C4-2B (cell line): ENCODE results near the gene ECE1.

Experiments used
- H3K27ac ChIP-seq: fragments of 450-650 bp; 2 replicates; pipeline ENCODE4 v1.5.1; 2017
- ZFX ChIP-seq: fragments of 450-650 bp; IDR thresholded peaks from 2 replicates; pipeline ENCODE4 v1.6.1; 2017
- TF ChIP-seq, protein P1 (sequence below): fragments of 450-650 bp; conservative IDR thresholded peaks from 2 replicates; pipeline ENCODE4 v1.5.1; 2017; ENCODE audit warnings: mild to moderate bottlenecking

Gene ECE1

GRCh38 chr1:21323091-21323490 lies 32.8 kb upstream of the ECE1 start:
- H3K27ac ChIP-seq = no peak overlapping the region
- TF ChIP-seq, protein P1, sequence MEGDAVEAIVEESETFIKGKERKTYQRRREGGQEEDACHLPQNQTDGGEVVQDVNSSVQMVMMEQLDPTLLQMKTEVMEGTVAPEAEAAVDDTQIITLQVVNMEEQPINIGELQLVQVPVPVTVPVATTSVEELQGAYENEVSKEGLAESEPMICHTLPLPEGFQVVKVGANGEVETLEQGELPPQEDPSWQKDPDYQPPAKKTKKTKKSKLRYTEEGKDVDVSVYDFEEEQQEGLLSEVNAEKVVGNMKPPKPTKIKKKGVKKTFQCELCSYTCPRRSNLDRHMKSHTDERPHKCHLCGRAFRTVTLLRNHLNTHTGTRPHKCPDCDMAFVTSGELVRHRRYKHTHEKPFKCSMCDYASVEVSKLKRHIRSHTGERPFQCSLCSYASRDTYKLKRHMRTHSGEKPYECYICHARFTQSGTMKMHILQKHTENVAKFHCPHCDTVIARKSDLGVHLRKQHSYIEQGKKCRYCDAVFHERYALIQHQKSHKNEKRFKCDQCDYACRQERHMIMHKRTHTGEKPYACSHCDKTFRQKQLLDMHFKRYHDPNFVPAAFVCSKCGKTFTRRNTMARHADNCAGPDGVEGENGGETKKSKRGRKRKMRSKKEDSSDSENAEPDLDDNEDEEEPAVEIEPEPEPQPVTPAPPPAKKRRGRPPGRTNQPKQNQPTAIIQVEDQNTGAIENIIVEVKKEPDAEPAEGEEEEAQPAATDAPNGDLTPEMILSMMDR = no peak
- TF ChIP-seq ZFX = no peak

DNA sequence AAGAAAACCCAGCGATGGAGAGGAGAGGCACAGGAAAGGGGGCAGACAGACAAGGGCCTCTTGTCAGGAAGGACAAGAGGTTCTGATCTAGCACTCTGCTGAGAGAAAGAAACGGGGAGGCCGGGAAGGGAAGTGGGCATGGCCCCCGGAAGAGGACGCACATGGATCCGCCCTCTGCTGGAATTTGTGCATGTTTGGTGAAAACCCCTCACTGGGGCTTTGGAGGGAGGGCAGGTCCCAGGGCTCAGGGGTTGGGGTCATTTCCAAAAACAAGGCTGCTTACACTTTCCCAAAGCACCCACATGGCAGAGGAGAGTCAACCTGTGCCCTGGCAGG lies 32.4 kb upstream of the ECE1 start:
- no peak overlapping the region for H3K27ac ChIP-seq

GRCh38 chr1:21321963-21322680 lies 31.9 kb upstream of the ECE1 start:
- H3K27ac ChIP-seq = no peak overlapping the region
- TF ChIP-seq, protein P1 = no peak
- no peak for TF ChIP-seq ZFX

More for the DNA sequence above, 32.4 kb upstream of the ECE1 start:
- TF ChIP-seq, protein P1 = no peak
- no peak for TF ChIP-seq ZFX

DNA sequence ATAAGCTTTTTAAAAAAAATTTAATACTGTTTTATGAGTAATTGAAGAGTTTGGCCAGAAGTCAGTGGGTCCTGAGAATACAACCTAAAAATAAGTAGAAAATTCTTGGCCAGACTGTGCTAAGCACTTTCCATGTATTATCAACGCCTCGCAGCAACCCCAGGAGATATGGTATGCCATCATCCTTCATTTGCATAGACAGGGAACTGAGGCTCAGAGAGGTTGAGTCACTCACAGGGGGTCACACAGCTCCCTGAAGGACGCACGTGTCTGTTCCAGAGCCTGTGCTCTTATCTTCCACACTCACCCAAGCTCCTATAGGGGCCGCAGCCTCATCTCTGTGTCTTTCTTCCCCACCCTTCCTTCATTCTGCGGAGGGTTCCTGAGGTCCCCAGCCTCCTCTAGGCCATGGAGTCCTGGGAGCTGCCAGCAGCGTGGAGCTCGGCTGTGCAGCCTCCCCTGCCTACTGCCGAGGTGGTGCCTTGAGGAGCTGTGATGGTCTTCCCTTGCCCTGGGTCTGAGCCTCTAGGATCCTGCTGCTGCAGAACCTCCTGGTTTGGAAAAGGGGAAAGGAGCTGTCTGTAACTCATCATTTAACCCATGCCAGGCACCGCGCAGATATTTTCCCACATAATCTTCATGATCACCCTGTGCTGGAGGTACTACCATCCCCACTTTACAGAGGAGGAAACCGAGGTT lies 30.3 kb upstream of the ECE1 start:
- H3K27ac ChIP-seq = no peak overlapping the region
- no peak for TF ChIP-seq ZFX
- TF ChIP-seq, protein P1 = no peak

- H3K27ac ChIP-seq = no peak overlapping the region
- TF ChIP-seq ZFX = no peak
- TF ChIP-seq, protein P1 = no peak
These were observed 29.5 kb upstream of the ECE1 start for GRCh38 chr1:21319447-21320407.

DNA sequence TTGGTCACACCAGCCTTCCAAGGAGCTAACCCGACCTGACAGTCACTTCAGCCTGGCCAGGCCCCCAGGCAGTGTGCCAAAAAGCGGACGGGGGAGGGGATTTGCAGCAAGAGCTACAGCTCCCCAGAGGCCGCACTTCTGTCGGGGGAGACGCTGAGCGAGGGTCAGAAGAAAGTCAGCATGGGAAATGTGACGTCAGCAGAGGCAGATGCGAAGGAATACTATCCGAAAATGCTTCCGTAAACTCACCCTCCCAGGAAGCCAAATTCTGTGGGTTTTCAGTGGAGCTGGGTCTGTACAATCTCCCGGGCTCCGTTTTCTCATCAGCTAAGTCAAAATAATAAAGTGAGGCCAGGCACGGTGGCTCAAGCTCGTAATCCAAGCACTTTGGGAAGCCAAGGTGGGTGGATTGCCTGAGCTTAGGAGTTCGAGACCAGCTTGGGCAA lies 28.5 kb upstream of the ECE1 start:
- H3K27ac ChIP-seq = no peak overlapping the region
- TF ChIP-seq, protein P1 = no peak
- TF ChIP-seq ZFX = no peak
